ENCODE data around the gene SLC7A11. TPM values are rescaled to one million over a fixed set of nuclear protein-coding genes. Genes with fewer than 3 reads are reported as not detected.

The SLC7A11 gene
- total and polyA plus RNA-seq, 2 of the 4 experiments (the other 2 are of a cell fraction), result 8.3 to 24.7 TPM

DNA sequence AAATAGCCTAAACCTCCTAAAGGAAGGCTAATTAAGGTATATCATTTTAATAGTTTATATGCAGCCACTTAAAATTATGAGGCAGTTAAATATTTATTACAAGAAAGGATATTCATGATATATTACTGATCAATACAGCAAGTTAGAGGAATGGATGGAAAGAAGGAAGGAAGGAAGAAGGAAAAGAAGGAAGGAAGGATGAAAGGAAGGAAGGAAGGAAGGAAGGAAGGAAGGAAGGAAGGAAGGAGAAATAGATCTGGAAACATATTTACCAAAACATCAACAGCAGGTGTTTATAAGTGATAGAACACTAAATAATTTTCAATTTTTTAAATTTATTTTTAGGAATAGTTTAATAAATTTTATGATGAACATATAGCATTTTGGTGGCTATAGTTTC lies 17.5 kb downstream of the SLC7A11 start:
- Histone ChIP-seq H2BK5ac (ENCODE audit: low read depth, low read length, poor library complexity, severe bottlenecking) (peak overlapping the region; percentile 2), H4K8ac (ENCODE audit: low read depth in 2 of 2, low read length in 2 of 2) (no peak overlapping the region), H2AK5ac (ENCODE audit: low read depth, low read length) (no peak overlapping the region), H3K36me3 (ENCODE audit: control insufficient read depth, insufficient read depth, low read length) (peaks cover 17% of the 10 kb centered on the region), H3K9me3 (ENCODE audit: control insufficient read depth, insufficient read depth, low read length) (no peaks in the 10 kb centered on the region), H3K23ac (ENCODE audit: low read depth, low read length) (no peak overlapping the region), H2AFZ (replicated peaks; ENCODE audit: low read length, poor library complexity) (no peak overlapping the region), H4K20me1 (ENCODE audit: insufficient read depth, low read length) (no peaks in the 10 kb centered on the region), H4K91ac (ENCODE audit: insufficient read depth, low read depth, low read length) (no peak overlapping the region), H2BK15ac (ENCODE audit: low read depth, low read length) (no peak overlapping the region), H2BK120ac (ENCODE audit: low read depth, low read length) (no peak overlapping the region), H3K9me1 (ENCODE audit: insufficient read depth, low read length) (no peaks in the 10 kb centered on the region), H3K9ac (ENCODE audit: low read depth, low read length) (no peak overlapping the region), H3K4me2 (ENCODE audit: low read depth, low read length) (no peak overlapping the region), H3K27me3 (ENCODE audit: control insufficient read depth, insufficient read depth, low read length) (no peaks in the 10 kb centered on the region), H3K56ac (ENCODE audit: extremely low read depth, insufficient read depth, low read length) (no peak overlapping the region), H2BK20ac (ENCODE audit: low read depth, low read length) (no peak overlapping the region), H3K14ac (replicated peaks; ENCODE audit: low read depth, low read length) (no peak overlapping the region), H4K5ac (ENCODE audit: low read depth, low read length) (no peak overlapping the region; the same call in 1 of the 2 replicates), H3K4me3 (ENCODE audit: insufficient read depth, low read depth, low read length) (no peak overlapping the region), H3K79me1 (ENCODE audit: low read depth in 1 of 2, low read length in 2 of 2) (peaks cover 16 to 21% of the 10 kb centered on the region in 2 experiments; a peak in 3 of 4 replicates), H3K27ac (ENCODE audit: insufficient read depth, low read length) (no peak overlapping the region; the same call in 1 of the 2 replicates), H3K18ac (ENCODE audit: low read depth, low read length) (no peak overlapping the region), H3K4ac (ENCODE audit: low read depth, low read length) (no peak overlapping the region), H2AK9ac (replicated peaks; ENCODE audit: low read depth, low read length, poor library complexity) (no peak overlapping the region), H3K4me1 (ENCODE audit: control insufficient read depth, insufficient read depth, low read length) (peaks cover 18% of the 10 kb centered on the region)
- dilution Hi-C loops (cut with HindIII; ENCODE audit: low sequenced_read_pairs, unreplicated experiment), result no loop called here
- no TSS peak for BruUV-seq (replicated peaks)
- ChIA-PET POLR2A (ENCODE audit: unreplicated experiment) (no interaction called here), CTCF (no interaction called here)
- no peak for DNase-seq
- ATAC-seq (ENCODE audit: low read depth), result no peak
- TF ChIP-seq MXI1 (IDR thresholded peaks at IDR 0.05; ENCODE audit: borderline replicate concordance, low read depth, low read length) (no peak), SMC3 (IDR thresholded peaks at IDR 0.05; ENCODE audit: low read depth, low read length) (no peak), MAFK (IDR thresholded peaks at IDR 0.05; ENCODE audit: low read depth, low read length) (no peak), CEBPB (IDR thresholded peaks at IDR 0.05; ENCODE audit: low read depth, low read length) (no peak), BHLHE40 (IDR thresholded peaks at IDR 0.05; ENCODE audit: low read depth, low read length) (no peak), MAZ (IDR thresholded peaks at IDR 0.05; ENCODE audit: borderline replicate concordance, low read depth, low read length) (no peak), NFE2L2 (IDR thresholded peaks at IDR 0.05; ENCODE audit: low read depth, low read length) (no peak), RCOR1 (IDR thresholded peaks at IDR 0.05; ENCODE audit: insufficient replicate concordance, low read length) (no peak), POLR2A (IDR thresholded peaks at IDR 0.05; ENCODE audit: low read depth, low read length) (no peak), CHD1 (IDR thresholded peaks at IDR 0.05; ENCODE audit: low read depth, low read length) (no peak), RFX5 (IDR thresholded peaks at IDR 0.05; ENCODE audit: low read depth, low read length) (no peak), FOS (IDR thresholded peaks at IDR 0.05; ENCODE audit: low read depth, low read length) (no peak), RAD21 (IDR thresholded peaks at IDR 0.05; ENCODE audit: low read length) (no peak)
- TF ChIP-seq, protein P1, sequence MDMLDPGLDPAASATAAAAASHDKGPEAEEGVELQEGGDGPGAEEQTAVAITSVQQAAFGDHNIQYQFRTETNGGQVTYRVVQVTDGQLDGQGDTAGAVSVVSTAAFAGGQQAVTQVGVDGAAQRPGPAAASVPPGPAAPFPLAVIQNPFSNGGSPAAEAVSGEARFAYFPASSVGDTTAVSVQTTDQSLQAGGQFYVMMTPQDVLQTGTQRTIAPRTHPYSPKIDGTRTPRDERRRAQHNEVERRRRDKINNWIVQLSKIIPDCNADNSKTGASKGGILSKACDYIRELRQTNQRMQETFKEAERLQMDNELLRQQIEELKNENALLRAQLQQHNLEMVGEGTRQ (IDR thresholded peaks at IDR 0.05; ENCODE audit: low read depth, low read length), result no peak
- TF ChIP-seq, protein P2, sequence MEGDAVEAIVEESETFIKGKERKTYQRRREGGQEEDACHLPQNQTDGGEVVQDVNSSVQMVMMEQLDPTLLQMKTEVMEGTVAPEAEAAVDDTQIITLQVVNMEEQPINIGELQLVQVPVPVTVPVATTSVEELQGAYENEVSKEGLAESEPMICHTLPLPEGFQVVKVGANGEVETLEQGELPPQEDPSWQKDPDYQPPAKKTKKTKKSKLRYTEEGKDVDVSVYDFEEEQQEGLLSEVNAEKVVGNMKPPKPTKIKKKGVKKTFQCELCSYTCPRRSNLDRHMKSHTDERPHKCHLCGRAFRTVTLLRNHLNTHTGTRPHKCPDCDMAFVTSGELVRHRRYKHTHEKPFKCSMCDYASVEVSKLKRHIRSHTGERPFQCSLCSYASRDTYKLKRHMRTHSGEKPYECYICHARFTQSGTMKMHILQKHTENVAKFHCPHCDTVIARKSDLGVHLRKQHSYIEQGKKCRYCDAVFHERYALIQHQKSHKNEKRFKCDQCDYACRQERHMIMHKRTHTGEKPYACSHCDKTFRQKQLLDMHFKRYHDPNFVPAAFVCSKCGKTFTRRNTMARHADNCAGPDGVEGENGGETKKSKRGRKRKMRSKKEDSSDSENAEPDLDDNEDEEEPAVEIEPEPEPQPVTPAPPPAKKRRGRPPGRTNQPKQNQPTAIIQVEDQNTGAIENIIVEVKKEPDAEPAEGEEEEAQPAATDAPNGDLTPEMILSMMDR (conservative IDR thresholded peaks at IDR 0.05; ENCODE audit: low read depth, low read length), result no peak
- TF ChIP-seq, protein P3, sequence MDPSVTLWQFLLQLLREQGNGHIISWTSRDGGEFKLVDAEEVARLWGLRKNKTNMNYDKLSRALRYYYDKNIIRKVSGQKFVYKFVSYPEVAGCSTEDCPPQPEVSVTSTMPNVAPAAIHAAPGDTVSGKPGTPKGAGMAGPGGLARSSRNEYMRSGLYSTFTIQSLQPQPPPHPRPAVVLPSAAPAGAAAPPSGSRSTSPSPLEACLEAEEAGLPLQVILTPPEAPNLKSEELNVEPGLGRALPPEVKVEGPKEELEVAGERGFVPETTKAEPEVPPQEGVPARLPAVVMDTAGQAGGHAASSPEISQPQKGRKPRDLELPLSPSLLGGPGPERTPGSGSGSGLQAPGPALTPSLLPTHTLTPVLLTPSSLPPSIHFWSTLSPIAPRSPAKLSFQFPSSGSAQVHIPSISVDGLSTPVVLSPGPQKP (IDR thresholded peaks at IDR 0.05; ENCODE audit: borderline replicate concordance, low read depth, low read length), result no peak
- in situ Hi-C loops (cut with MboI; ENCODE audit: low sequenced_read_pairs), result loop anchor here (25.0 kb wide), 1 partner anchor 638 kb away; no protein-coding TSS in a partner anchor
- intact Hi-C loops (cut with micrococcal nuclease), result loop anchor here (5.0 to 10.0 kb wide), 2 partner anchors 458 to 650 kb away; no protein-coding TSS in a partner anchor

Data from IMR-90 (cell line).